Activated naive CD8-positive, alpha-beta T cell treated with anti-CD3 and anti-CD28 coated beads, Interleukin-2, amount 50 U/mL, for 16 hours (primary cell): ENCODE results near the gene HSF5.
A peak's percentile ranks its signal among the peaks of the same experiment; 100 is the strongest.

Source experiments
- DNase-seq: peaks from one replicate; pipeline ENCODE4 v3.0.0-alpha.2; 2020; ENCODE audit warnings: low read depth, low spot score

The HSF5 gene

GRCh38 chr17:58487589-58488427 lies at the start of gene HSF5:
HSF5 (minus strand) TSS chr17:58488408; CDS start chr17:58488274, 134 bp downstream.
- peak; percentile 50 for DNase-seq

- DNase-seq: no peak
These were observed 49.1 kb upstream of the HSF5 start for GRCh38 chr17:58537266-58537665.

GRCh38 chr17:58536542-58536941 lies 48.3 kb upstream of the HSF5 start:
- DNase-seq: no peak

- DNase-seq: no peak
These were observed 47.2 kb upstream of the HSF5 start for GRCh38 chr17:58535431-58535830.

GRCh38 chr17:58534901-58535421 lies 46.8 kb upstream of the HSF5 start:
- no peak for DNase-seq

- DNase-seq: no peak
These were observed 46.1 kb upstream of the HSF5 start for GRCh38 chr17:58534331-58534730.

GRCh38 chr17:58533616-58534188 lies 45.5 kb upstream of the HSF5 start:
- no peak for DNase-seq

GRCh38 chr17:58532555-58532951 lies 44.3 kb upstream of the HSF5 start:
- no peak for DNase-seq

- no peak for DNase-seq
These were observed 43.7 kb upstream of the HSF5 start for GRCh38 chr17:58531661-58532554.

GRCh38 chr17:58531122-58531521 lies 42.9 kb upstream of the HSF5 start:
- no peak for DNase-seq

GRCh38 chr17:58530655-58531054 lies 42.4 kb upstream of the HSF5 start:
- DNase-seq: no peak

- DNase-seq: no peak
These were observed 41.1 kb upstream of the HSF5 start for GRCh38 chr17:58529275-58529674.

GRCh38 chr17:58528443-58528842 lies 40.2 kb upstream of the HSF5 start:
- no peak for DNase-seq

- DNase-seq: no peak
These were observed 39.7 kb upstream of the HSF5 start for GRCh38 chr17:58527949-58528348.

- no peak for DNase-seq
These were observed 39.1 kb upstream of the HSF5 start for GRCh38 chr17:58527306-58527705.

GRCh38 chr17:58525239-58525638 lies 37.0 kb upstream of the HSF5 start:
- DNase-seq: no peak

- no peak for DNase-seq
These were observed 33.5 kb upstream of the HSF5 start for GRCh38 chr17:58521680-58522079.

- DNase-seq: no peak
These were observed 32.7 kb upstream of the HSF5 start for GRCh38 chr17:58520843-58521430.

GRCh38 chr17:58517928-58518609 lies 29.9 kb upstream of the HSF5 start:
- DNase-seq: peak; percentile 99

- DNase-seq: no peak
These were observed 29.2 kb upstream of the HSF5 start for GRCh38 chr17:58517378-58517927.
